ENCODE data around the gene PARP4. TPM values are rescaled to one million over a fixed set of nuclear protein-coding genes. Genes with fewer than 3 reads are reported as not detected.
"Not testable (repeated sequence)": the region's sequence is repeated elsewhere in the genome, so short reads cannot be mapped to it uniquely, and the experiment has no call there.

Gene PARP4
- total RNA-seq, 3 donors from 2014 or later = 88.4 to 156 (median 117) TPM

- Histone ChIP-seq H3K4me3 (no peak overlapping the region), H3K36me3 (ENCODE audit: low read depth) (no peaks in the 10 kb centered on the region), H3K4me1 (ENCODE audit: low read depth) (no peaks in the 10 kb centered on the region), H3K9me3 (no peaks in the 10 kb centered on the region)
- intact Hi-C loops (cut with DNase I, micrococcal nuclease) = no loop called here
- no peak for DNase-seq
- no peak for TF ChIP-seq CTCF (IDR thresholded peaks at IDR 0.05)
- no peak for ATAC-seq
These were observed 126.7 kb downstream of the PARP4 start for GRCh38 chr13:24385902-24386301.

GRCh38 chr13:24384946-24385345, 127.6 kb downstream of the PARP4 start:
- DNase-seq; H3K4me1 ChIP-seq (ENCODE audit: low read depth); intact Hi-C loops (cut with DNase I, micrococcal nuclease); H3K4me3 ChIP-seq; H3K9me3 ChIP-seq; H3K36me3 ChIP-seq (ENCODE audit: low read depth); ATAC-seq: not testable (repeated sequence)

GRCh38 chr13:24384091-24384490, 128.5 kb downstream of the PARP4 start:
- H3K4me3 ChIP-seq; H3K9me3 ChIP-seq; DNase-seq; ATAC-seq; intact Hi-C loops (cut with DNase I, micrococcal nuclease); H3K4me1 ChIP-seq (ENCODE audit: low read depth); H3K36me3 ChIP-seq (ENCODE audit: low read depth): not testable (repeated sequence)

- no peaks in the 10 kb centered on the region for H3K36me3 ChIP-seq (ENCODE audit: low read depth)
- DNase-seq = no peak
- intact Hi-C loops (cut with DNase I, micrococcal nuclease) = no loop called here
- H3K4me1 ChIP-seq (ENCODE audit: low read depth) = no peaks in the 10 kb centered on the region
- no peak for ATAC-seq
- no peaks in the 10 kb centered on the region for H3K9me3 ChIP-seq
- no peak for TF ChIP-seq CTCF (IDR thresholded peaks at IDR 0.05)
- H3K4me3 ChIP-seq = no peak overlapping the region
These were observed 130.9 kb downstream of the PARP4 start for GRCh38 chr13:24381541-24382265.

DNA sequence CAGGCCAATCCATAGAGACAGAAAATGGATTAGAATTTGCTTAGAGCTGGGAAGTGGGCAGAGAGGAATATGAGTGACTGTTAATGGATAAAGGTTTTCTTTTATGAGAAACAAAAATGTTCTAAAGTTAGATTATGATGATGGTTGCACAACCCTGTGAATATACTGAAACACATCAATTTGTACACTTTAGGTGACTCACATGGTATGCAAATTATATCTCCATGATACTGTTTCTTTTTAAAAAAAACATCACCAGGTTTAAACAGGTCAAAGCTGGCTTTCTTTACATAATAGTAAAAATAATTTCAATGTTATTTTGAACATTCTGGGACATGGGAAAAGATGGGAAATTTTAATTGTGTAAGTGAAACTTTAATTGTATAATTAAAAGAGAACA, 131.7 kb downstream of the PARP4 start:
- intact Hi-C loops (cut with DNase I, micrococcal nuclease); H3K4me3 ChIP-seq; H3K36me3 ChIP-seq (ENCODE audit: low read depth); H3K9me3 ChIP-seq; ATAC-seq; DNase-seq; H3K4me1 ChIP-seq (ENCODE audit: low read depth): not testable (repeated sequence)

DNA sequence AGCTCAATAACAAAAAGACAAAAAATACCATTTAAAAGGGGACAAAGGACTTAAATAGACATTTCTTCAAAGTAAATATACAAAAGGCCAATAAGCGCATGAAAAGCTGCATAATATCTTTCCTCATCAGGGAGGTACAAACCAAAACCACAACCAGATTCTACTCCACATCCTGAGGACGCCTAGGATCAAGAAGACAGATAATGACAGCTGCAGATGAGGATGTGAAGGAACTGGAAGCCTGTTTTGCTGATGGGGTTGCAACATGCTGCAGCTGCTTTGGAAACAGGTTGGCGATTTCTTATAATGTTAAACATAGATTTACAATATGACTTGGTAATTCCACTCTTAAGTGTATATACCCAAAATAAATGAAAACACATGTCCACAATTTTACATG, 132.4 kb downstream of the PARP4 start:
- H3K4me3 ChIP-seq; DNase-seq; H3K4me1 ChIP-seq (ENCODE audit: low read depth); intact Hi-C loops (cut with DNase I, micrococcal nuclease); ATAC-seq; H3K9me3 ChIP-seq; H3K36me3 ChIP-seq (ENCODE audit: low read depth): not testable (repeated sequence)

DNA sequence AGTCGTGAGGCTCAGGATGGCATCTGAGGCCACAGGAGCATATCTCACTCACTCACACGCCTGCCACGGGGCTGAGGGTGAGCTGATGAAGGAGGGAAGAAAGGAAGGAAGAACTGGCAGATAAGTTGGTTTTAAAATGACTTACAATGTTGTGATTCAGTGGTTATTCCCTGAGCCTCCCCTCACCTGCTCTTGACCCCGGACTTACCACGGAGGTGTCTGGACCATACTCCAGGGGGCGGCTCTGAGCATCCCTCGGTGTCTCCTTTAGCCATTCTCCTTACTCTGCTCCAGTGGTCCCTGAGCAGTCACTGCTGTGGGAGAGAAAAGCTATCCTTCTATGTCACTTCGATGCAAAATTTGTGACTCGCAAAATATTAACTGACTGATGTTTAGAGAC, 141.3 kb downstream of the PARP4 start:
- ATAC-seq; H3K9me3 ChIP-seq; H3K4me1 ChIP-seq (ENCODE audit: low read depth); H3K36me3 ChIP-seq (ENCODE audit: low read depth); DNase-seq; H3K4me3 ChIP-seq; intact Hi-C loops (cut with DNase I, micrococcal nuclease): not testable (repeated sequence)

Other genes with a start within 250 kb of the PARP4 start
- gene C1QTNF9, start 203.2 kb downstream of the PARP4 start, total RNA-seq = under 1 TPM in 2 of 3 donors, not detected in 1; 0.38 to 0.54 TPM
- gene ATP12A, start 167.6 kb upstream of the PARP4 start, total RNA-seq = not detected